GM23248 (cell line): ENCODE measurements around the gene MED12L.

Experiments
- EZH2 ChIP-seq: fragments of 200-600 bp; sonication (generic); IDR thresholded peaks from 2 replicates; pipeline ENCODE4 v1.6.1; 2018; ENCODE audit warnings: antibody characterized with exemption, mild to moderate bottlenecking; ENCODE audit not compliant: insufficient read depth, poor library complexity, severe bottlenecking
- EZH2phosphoT487 ChIP-seq: fragments of 200-600 bp; sonication (generic); IDR thresholded peaks from 2 replicates; pipeline ENCODE4 v1.6.1; 2018; ENCODE audit warnings: antibody characterized with exemption, moderate library complexity, mild to moderate bottlenecking, low read depth; ENCODE audit not compliant: insufficient read depth

DNA sequence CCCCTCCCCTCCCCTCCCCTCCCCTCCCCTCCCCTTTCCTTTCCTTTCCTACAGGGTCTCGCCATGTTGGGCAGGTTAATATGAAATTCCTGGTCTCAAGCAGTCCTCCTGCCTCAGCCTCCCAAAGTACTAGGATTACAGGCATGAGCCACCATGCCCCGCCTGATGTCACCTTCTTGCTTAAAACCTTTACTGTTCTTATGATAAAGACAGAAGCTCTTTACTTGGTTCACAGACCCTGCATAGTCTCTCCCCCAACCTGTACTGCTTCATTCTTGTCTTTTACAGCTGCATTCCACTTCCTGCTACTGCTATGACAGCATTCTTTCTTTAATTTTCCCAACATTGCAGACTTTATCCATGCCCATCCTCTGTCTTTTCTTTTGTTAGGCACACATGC, 20.8 kb downstream of the MED12L start:
- TF ChIP-seq EZH2, result no peak
- no peak for TF ChIP-seq EZH2phosphoT487
